Ovary (tissue), 9 donors: ENCODE results near the gene FUT2. TPM values are rescaled to one million over a fixed set of nuclear protein-coding genes. Genes with fewer than 3 reads are reported as not detected.
"Not testable (repeated sequence)": the region's sequence is repeated elsewhere in the genome, so short reads cannot be mapped to it uniquely, and the experiment has no call there.

Experiments
- DNase-seq, 5 donors: peaks; one replicate each; pipeline ENCODE4 v3.0.0-alpha.2; 2019 to 2020
- H3K27ac ChIP-seq, 2 donors: fragments of 200-600 bp; one replicate each; pipeline versions ENCODE4 v1.5.1 to v1.8.0; 2019 to 2022
- H3K27me3 ChIP-seq: fragments of 200-600 bp; one replicate; pipeline ENCODE4 v1.8.0; 2022
- H3K36me3 ChIP-seq: fragments of 200-600 bp; sonication (generic); one replicate; pipeline ENCODE4 v1.5.1; 2019
- H3K4me1 ChIP-seq: one replicate; pipeline ENCODE4 v1.8.1; 2013; ENCODE audit warnings: mild to moderate bottlenecking, moderate library complexity; ENCODE audit not compliant: insufficient read depth
- H3K4me3 ChIP-seq: fragments of 200-600 bp; sonication (generic); one replicate; pipeline ENCODE4 v1.5.1; 2017
- H3K9me3 ChIP-seq, 2 donors: fragments of 200-600 bp in 1 of 2; sonication (generic) in 1 of 2; one replicate each; pipeline versions ENCODE4 v1.5.1 to v1.8.1; 2013 to 2019; ENCODE audit warnings: mild to moderate bottlenecking in 1 of 2, moderate library complexity in 1 of 2
- EP300 ChIP-seq: sonication (generic); formaldehyde crosslinking; IDR thresholded peaks from one replicate; pipeline ENCODE4 v1.6.1; 2017; ENCODE audit warnings: antibody characterized with exemption
- POLR2A ChIP-seq: fragments of 450-650 bp; IDR thresholded peaks from one replicate; pipeline ENCODE4 v1.6.1; 2017; ENCODE audit warnings: antibody characterized with exemption, mild to moderate bottlenecking, moderate library complexity
- WGBS, 3 donors: extraction: QIAGEN DNeasy Blood & Tissue Kit in 1 of 3; methylation state at CpG; one replicate each; pipeline versions ENCODE4 v1.1.5 to v1.1.7; 2013 to 2017; 5-methylcytosine and 5-hydroxymethylcytosine counted together
- intact Hi-C, 4 donors: fragments of 100-400 bp; cut with DNase I; formaldehyde crosslinking; loops; one replicate each; pipeline versions ENCODE4 v1.11.0 to v1.15.1; 2022 to 2023
- polyA plus RNA-seq, 2 donors: library from polyadenylated mRNA; stranded (reverse); fragments of 200-250 nt in 1 of 2; fragments of 350-450 nt in 1 of 2; fragmentation: Illumina TruSeq in 1 of 2; extraction: RNeasy Lipid Tissue Mini Kit (QIAGEN cat#74804) in 1 of 2; gene quantifications; one replicate each; pipeline ENCODE4 v1.2.3, GENCODE V29; 2013 to 2014
- total RNA-seq, 7 donors: library from RNA; depleted of rRNA in 2 of 7; stranded (reverse); fragments of >200 nt in 2 of 7; fragmentation: NEBNext Ultra II Directional in 3 of 7; extraction: Animal tissue kit (Norgen Biotek cat#: 25700) in 3 of 7; gene quantifications; one replicate each; pipeline versions ENCODE4 v1.1.0 to v1.2.4, GENCODE V29; 2016 to 2023
- TF ChIP-seq, protein P1 (sequence below), 3 donors: fragments of 450-650 bp in 2 of 3; fragments of 200-600 bp in 1 of 3; IDR thresholded peaks; one replicate each; pipeline versions ENCODE4 v1.5.1 to v1.8.0; 2016 to 2022; ENCODE audit warnings: antibody characterized with exemption in 3 of 3, mild to moderate bottlenecking in 1 of 3
- donor health status: DM: no; HTN: no; CAD: no; lungs with moderate emphysema.
- donor health status: DM: no; HTN: no; CAD: no.
- donor health status: Bipolar disorder and iron deficiency.
- donor health status: DM: yes; HTN: yes; CAD: no.
- donor health status: DM: no; HTN: no; CAD: no.
- donor health status: DM: yes; HTN: yes; CAD: no.

FUT2 gene
- total and polyA plus RNA-seq, 9 donors: 0.10 to 2.5 (median 1.5) TPM; not detected in 2

DNA sequence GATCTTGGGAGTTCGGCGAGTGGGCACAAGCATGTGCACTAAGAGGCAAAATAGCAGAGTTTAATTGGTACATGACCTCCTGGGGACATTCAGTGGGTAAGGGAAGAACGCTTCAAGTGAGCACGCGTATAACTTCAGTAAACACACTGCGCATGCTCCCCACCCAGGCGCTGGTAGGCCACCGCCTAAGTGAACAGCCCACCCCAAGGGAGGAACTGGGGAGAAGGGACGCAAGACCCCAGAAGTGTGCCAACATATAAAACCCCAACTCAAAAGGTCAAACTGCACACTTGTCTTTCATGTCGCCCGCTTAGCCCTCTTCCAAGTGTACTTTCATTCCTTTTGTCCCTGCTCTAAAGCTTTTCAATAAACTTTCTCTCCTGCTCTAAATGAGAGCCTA lies 12.4 kb upstream of the FUT2 start:
- Histone ChIP-seq H3K27me3 (no peaks in the 10 kb centered on the region), H3K36me3 (no peaks in the 10 kb centered on the region), H3K27ac (no peak overlapping the region), H3K9me3 (no peaks in the 10 kb centered on the region), H3K4me1 (peaks cover 2% of the 10 kb centered on the region), H3K4me3 (no peak overlapping the region)
- intact Hi-C loops: no loop called here
- 57 to 69% (median 59%) methylated on average over 11 of the region's 11 CpGs for WGBS, 3 donors
- TF ChIP-seq POLR2A (no peak), EP300 (no peak)
- TF ChIP-seq, protein P1, sequence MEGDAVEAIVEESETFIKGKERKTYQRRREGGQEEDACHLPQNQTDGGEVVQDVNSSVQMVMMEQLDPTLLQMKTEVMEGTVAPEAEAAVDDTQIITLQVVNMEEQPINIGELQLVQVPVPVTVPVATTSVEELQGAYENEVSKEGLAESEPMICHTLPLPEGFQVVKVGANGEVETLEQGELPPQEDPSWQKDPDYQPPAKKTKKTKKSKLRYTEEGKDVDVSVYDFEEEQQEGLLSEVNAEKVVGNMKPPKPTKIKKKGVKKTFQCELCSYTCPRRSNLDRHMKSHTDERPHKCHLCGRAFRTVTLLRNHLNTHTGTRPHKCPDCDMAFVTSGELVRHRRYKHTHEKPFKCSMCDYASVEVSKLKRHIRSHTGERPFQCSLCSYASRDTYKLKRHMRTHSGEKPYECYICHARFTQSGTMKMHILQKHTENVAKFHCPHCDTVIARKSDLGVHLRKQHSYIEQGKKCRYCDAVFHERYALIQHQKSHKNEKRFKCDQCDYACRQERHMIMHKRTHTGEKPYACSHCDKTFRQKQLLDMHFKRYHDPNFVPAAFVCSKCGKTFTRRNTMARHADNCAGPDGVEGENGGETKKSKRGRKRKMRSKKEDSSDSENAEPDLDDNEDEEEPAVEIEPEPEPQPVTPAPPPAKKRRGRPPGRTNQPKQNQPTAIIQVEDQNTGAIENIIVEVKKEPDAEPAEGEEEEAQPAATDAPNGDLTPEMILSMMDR (IDR thresholded peaks at IDR 0.05): no peak
- DNase-seq: peak in 4 of 5 donors; percentile 41 to 62 (median 50)

DNA sequence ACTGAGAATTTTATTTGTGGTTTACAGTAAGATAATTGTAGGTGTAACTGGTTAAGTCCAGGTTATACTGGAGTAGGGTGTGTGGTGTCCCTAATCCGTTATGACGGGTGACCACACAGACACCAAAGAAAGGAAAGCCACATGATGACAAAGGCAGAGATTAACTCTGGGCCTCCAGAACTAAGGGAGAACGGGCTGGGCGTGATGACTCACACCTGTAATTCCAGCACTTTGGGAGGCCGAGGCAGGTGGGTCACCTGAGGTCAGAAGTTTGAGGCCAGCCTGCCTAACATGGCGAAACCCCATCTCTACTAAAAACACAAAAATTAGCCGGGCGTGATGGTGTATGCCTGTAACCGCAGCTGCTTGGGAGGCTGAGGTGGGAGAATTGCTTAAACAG lies 10.2 kb upstream of the FUT2 start:
- TF ChIP-seq EP300: no peak
- no peak for TF ChIP-seq POLR2A
- TF ChIP-seq, protein P1 (IDR thresholded peaks at IDR 0.05): no peak
- peaks cover 2% of the 10 kb centered on the region for H3K4me1 ChIP-seq
- intact Hi-C loops: no loop called here
- no peak overlapping the region for H3K27ac ChIP-seq
- H3K9me3 ChIP-seq: no peaks in the 10 kb centered on the region
- no peak for DNase-seq
- 71 to 85% (median 82%) methylated on average over 9 of the region's 9 CpGs for WGBS, 3 donors
- no peak overlapping the region for H3K4me3 ChIP-seq
- H3K36me3 ChIP-seq: no peaks in the 10 kb centered on the region
- no peaks in the 10 kb centered on the region for H3K27me3 ChIP-seq

- Histone ChIP-seq H3K4me1 (no peaks in the 10 kb centered on the region), H3K36me3 (no peaks in the 10 kb centered on the region), H3K27ac (no peak overlapping the region), H3K9me3 (no peaks in the 10 kb centered on the region), H3K27me3 (no peaks in the 10 kb centered on the region), H3K4me3 (no peak overlapping the region)
- 39 to 53% (median 41%) methylated on average over 3 of the region's 3 CpGs for WGBS, 3 donors
- TF ChIP-seq POLR2A (no peak), EP300 (no peak)
- TF ChIP-seq, protein P1 (IDR thresholded peaks at IDR 0.05): no peak
- intact Hi-C loops: no loop called here
- DNase-seq: no peak
Observed at GRCh38 chr19:48686088-48686487, 9.7 kb upstream of the FUT2 start.

DNA sequence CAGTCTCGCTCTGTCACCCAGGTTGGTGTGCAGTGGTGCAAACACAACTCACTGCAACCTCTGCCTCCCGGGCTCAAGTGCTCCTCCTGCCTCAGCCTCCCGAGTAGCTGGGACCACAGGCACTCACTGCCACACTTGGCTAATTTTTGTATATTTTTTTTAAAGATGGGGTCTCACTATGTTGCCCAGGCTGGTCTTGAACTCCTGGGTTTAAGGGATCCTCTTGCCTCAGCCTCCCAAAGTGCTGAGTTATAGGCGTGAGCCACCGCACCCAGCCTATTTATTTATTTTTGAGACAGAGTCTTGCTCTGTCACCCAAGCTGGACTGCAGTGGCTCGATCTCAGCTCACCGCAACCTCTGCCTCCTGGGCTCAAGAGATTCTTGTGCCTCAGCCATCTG lies 9.1 kb upstream of the FUT2 start:
- H3K9me3 ChIP-seq, H3K4me3 ChIP-seq, H3K4me1 ChIP-seq, intact Hi-C loops, DNase-seq, H3K27me3 ChIP-seq, H3K36me3 ChIP-seq, H3K27ac ChIP-seq: not testable (repeated sequence)
- 93 to 95% (median 93%) methylated on average over 7 of the region's 7 CpGs for WGBS, 3 donors

- no peak overlapping the region for H3K4me3 ChIP-seq
- intact Hi-C loops: no loop called here
- WGBS, 3 donors: 89 to 92% (median 91%) methylated on average over 3 of the region's 3 CpGs
- no peaks in the 10 kb centered on the region for H3K27me3 ChIP-seq
- no peak for DNase-seq
- H3K36me3 ChIP-seq: no peaks in the 10 kb centered on the region
- no peak overlapping the region for H3K27ac ChIP-seq
- H3K9me3 ChIP-seq: no peaks in the 10 kb centered on the region
- no peak for TF ChIP-seq POLR2A
- TF ChIP-seq EP300: no peak
- TF ChIP-seq, protein P1 (IDR thresholded peaks at IDR 0.05): no peak
- no peaks in the 10 kb centered on the region for H3K4me1 ChIP-seq
Observed at GRCh38 chr19:48687776-48688175, 8.0 kb upstream of the FUT2 start.
